ENCODE data around the gene SLC5A2. TPM values are rescaled to one million over a fixed set of nuclear protein-coding genes. Genes with fewer than 3 reads are reported as not detected.

Gene SLC5A2
- total and polyA plus RNA-seq, 2 of the 13 experiments (the other 11 are each of a cell fraction or from before 2014, with no cell fraction given) = 0.24 to 0.97 TPM

DNA sequence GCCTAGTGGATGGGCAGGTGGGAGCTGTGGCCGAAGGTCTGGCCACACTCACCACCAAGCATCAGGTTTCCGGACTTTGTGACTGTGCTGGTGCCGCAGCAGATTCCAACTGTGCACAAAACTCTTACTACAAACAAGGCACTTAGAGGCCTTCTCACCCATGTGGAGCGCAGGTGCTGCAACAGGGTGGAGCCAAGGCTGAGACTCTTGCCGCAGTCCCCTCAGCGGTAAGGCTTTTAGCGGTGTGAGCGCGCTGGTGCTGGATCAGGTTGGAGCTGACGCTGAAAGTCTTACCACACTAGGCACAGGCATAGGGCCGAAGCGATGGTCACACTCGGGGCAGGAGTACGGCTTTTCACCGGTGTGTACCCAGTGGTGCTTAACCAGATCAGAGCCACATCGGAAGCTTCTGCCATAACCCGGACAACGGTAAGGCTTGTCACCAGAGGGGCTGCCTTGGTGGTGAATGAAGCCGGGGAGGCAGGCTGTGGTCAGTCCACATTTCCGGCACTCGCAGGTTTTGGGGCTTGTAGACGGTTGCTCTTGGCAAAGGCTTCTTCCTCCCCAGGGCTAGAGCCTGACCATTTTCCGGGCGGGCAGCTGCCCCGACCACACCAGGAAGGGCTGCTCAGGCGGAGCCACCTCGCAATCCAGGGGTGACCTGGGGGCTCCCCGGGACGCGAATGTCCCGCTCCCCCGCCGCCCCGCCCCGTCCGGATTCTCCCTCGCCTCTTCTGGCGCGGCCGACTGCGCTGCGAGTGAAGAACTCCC is 24.7 kb upstream of the SLC5A2 start (continued):
- TF ChIP-seq, protein P1, sequence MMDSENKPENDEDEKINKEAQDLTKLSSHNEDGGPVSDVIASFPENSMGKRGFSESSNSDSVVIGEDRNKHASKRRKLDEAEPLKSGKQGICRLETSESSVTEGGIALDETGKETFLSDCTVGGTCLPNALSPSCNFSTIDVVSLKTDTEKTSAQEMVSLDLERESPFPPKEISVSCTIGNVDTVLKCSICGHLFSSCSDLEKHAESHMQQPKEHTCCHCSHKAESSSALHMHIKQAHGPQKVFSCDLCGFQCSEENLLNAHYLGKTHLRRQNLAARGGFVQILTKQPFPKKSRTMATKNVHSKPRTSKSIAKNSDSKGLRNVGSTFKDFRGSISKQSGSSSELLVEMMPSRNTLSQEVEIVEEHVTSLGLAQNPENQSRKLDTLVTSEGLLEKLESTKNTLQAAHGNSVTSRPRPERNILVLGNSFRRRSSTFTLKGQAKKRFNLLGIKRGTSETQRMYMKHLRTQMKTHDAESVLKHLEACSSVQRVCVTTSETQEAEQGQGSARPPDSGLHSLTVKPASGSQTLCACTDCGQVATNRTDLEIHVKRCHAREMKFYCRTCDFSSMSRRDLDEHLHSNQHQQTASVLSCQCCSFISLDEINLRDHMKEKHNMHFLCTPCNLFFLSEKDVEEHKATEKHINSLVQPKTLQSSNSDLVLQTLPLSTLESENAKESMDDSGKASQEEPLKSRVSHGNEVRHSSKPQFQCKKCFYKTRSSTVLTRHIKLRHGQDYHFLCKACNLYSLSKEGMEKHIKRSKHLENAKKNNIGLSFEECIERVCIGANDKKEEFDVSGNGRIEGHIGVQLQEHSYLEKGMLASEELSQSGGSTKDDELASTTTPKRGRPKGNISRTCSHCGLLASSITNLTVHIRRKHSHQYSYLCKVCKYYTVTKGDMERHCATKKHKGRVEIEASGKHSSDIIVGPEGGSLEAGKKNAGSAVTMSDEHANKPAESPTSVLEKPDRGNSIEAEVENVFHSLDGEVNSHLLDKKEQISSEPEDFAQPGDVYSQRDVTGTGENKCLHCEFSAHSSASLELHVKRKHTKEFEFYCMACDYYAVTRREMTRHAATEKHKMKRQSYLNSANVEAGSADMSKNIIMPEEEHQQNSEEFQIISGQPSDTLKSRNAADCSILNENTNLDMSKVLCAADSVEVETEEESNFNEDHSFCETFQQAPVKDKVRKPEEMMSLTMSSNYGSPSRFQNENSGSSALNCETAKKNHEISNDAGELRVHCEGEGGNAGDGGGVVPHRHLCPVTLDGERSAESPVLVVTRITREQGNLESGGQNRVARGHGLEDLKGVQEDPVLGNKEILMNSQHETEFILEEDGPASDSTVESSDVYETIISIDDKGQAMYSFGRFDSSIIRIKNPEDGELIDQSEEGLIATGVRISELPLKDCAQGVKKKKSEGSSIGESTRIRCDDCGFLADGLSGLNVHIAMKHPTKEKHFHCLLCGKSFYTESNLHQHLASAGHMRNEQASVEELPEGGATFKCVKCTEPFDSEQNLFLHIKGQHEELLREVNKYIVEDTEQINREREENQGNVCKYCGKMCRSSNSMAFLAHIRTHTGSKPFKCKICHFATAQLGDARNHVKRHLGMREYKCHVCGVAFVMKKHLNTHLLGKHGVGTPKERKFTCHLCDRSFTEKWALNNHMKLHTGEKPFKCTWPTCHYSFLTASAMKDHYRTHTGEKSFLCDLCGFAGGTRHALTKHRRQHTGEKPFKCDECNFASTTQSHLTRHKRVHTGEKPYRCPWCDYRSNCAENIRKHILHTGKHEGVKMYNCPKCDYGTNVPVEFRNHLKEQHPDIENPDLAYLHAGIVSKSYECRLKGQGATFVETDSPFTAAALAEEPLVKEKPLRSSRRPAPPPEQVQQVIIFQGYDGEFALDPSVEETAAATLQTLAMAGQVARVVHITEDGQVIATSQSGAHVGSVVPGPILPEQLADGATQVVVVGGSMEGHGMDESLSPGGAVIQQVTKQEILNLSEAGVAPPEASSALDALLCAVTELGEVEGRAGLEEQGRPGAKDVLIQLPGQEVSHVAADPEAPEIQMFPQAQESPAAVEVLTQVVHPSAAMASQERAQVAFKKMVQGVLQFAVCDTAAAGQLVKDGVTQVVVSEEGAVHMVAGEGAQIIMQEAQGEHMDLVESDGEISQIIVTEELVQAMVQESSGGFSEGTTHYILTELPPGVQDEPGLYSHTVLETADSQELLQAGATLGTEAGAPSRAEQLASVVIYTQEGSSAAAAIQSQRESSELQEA (CRISPR knock-in tag; IDR thresholded peaks at IDR 0.05; ENCODE audit: not compliant biosample characterization) = peak; percentile 85
- TF ChIP-seq, protein P2, sequence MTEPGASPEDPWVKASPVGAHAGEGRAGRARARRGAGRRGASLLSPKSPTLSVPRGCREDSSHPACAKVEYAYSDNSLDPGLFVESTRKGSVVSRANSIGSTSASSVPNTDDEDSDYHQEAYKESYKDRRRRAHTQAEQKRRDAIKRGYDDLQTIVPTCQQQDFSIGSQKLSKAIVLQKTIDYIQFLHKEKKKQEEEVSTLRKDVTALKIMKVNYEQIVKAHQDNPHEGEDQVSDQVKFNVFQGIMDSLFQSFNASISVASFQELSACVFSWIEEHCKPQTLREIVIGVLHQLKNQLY (CRISPR knock-in tag; IDR thresholded peaks at IDR 0.05) = peak; percentile 72
- TF ChIP-seq CHCHD3 (CRISPR knock-in tag; IDR thresholded peaks at IDR 0.05) (no peak; the same call in none of the 2 replicates), ZXDC (CRISPR knock-in tag; IDR thresholded peaks at IDR 0.05) (no peak), KLF11 (CRISPR knock-in tag; IDR thresholded peaks at IDR 0.05) (peak; percentile 91; the same call in 1 of the 2 replicates), ZNF333 (CRISPR knock-in tag; IDR thresholded peaks at IDR 0.05; ENCODE audit: borderline replicate concordance) (peak; percentile 43; the same call in 1 of the 2 replicates), ARNTL (CRISPR knock-in tag; IDR thresholded peaks at IDR 0.05) (peak; percentile 62; the same call in 1 of the 2 replicates), HMG20A (CRISPR knock-in tag; IDR thresholded peaks at IDR 0.05; ENCODE audit: borderline replicate concordance) (no peak; the same call in 1 of the 2 replicates), ZIK1 (CRISPR knock-in tag; IDR thresholded peaks at IDR 0.05; ENCODE audit: borderline replicate concordance, low read depth) (peak; percentile 96), REL (CRISPR knock-in tag; conservative IDR thresholded peaks at IDR 0.05) (no peak; the same call in 1 of the 2 replicates), SATB2 (CRISPR knock-in tag; IDR thresholded peaks at IDR 0.05) (no peak), SMARCC2 (IDR thresholded peaks at IDR 0.05) (no peak), PBX2 (CRISPR knock-in tag; IDR thresholded peaks at IDR 0.05) (no peak), HNF4A (CRISPR knock-in tag; IDR thresholded peaks at IDR 0.05) (peak; percentile 98), ZSCAN31 (CRISPR knock-in tag; IDR thresholded peaks at IDR 0.05; ENCODE audit: low read depth) (peak; percentile 95; the same call in 1 of the 2 replicates), ADNP (CRISPR knock-in tag; IDR thresholded peaks at IDR 0.05) (no peak), NR2F1 (CRISPR knock-in tag; IDR thresholded peaks at IDR 0.05) (no peak)
